ENCODE measurements around the gene FAM76A. TPM values are rescaled to one million over a fixed set of nuclear protein-coding genes. Genes with fewer than 3 reads are reported as not detected.

FAM76A gene
- total and polyA plus RNA-seq, 7 donors, result 2.7 to 10.7 (median 7.6) TPM

GRCh38 chr1:27710574-27710973 is 15.2 kb upstream of the FAM76A start:
- ATAC-seq (no peak), DNase-seq (no peak)
- Histone ChIP-seq H3K4me3 (no peak overlapping the region), H3K27ac (no peak overlapping the region), H3K9me3 (no peaks in the 10 kb centered on the region), H3K27me3 (ENCODE audit: insufficient read depth in 3 of 3, low read length in 2 of 3) (no peaks in the 10 kb centered on the region), H3K36me3 (ENCODE audit: insufficient read depth in 1 of 2, low read depth in 1 of 2) (no peaks in the 10 kb centered on the region), H3K4me1 (no peaks in the 10 kb centered on the region)
- TF ChIP-seq CTCF (IDR thresholded peaks at IDR 0.05), result no peak
- 95 to 97% (median 97%) methylated on average over 2 of the region's 2 CpGs for WGBS, 3 donors
- intact Hi-C loops (cut with DNase I), result no loop called here

- Histone ChIP-seq H3K27me3 (ENCODE audit: insufficient read depth in 3 of 3, low read length in 2 of 3) (peaks cover 0 to 11% (median 4%) of the 10 kb centered on the region in 3 donors), H3K36me3 (ENCODE audit: insufficient read depth in 1 of 2, low read depth in 1 of 2) (no peaks in the 10 kb centered on the region), H3K9me3 (no peaks in the 10 kb centered on the region), H3K4me3 (no peak overlapping the region), H3K4me1 (no peaks in the 10 kb centered on the region), H3K27ac (no peak overlapping the region)
- intact Hi-C loops (cut with DNase I), result no loop called here
- DNase-seq (no peak), ATAC-seq (no peak)
- WGBS, 3 donors, result 56 to 67% (median 57%) methylated on average over 3 of the region's 3 CpGs
- TF ChIP-seq CTCF (IDR thresholded peaks at IDR 0.05), result no peak
Measured at GRCh38 chr1:27713139-27713725, 12.5 kb upstream of the FAM76A start.

DNA sequence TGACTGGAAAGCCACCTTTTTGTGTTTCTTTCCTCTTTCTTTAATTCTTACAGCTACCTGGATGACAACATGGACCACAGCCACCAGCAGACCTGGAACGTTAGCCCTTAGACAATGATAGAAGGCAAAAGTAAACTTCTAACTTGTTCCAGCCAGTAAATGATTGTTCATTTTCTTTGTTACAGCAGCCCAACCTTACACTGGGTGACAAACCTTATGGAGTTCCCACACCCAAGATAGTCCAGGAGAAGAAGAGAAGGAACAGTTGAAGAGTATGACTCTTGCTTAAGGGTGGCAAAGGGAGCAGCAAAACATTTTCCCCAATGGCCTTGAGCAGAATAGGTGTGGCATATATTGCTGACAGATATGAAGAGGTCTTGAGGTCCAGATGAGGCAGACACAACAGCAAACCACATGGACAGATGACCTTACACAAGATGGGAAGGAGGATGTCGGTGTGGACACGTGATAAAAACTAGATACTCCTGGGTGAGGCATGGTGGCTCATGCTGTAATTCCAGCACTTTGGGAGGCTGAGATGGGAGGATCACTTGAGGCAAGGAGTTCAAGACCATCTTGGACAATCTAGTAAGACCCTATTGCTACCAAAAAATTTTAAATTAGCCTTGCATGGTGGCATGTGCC is 11.8 kb upstream of the FAM76A start:
- WGBS, 3 donors, result 75 to 86% (median 83%) methylated on average over 3 of the region's 3 CpGs

GRCh38 chr1:27716262-27716895 is 9.4 kb upstream of the FAM76A start:
- WGBS, 3 donors, result 52 to 74% (median 61%) methylated on average over 2 of the region's 2 CpGs
- no peak for TF ChIP-seq CTCF (IDR thresholded peaks at IDR 0.05)
- intact Hi-C loops (cut with DNase I), result no loop called here
- DNase-seq (no peak), ATAC-seq (no peak)
- Histone ChIP-seq H3K4me3 (no peak overlapping the region), H3K27me3 (ENCODE audit: insufficient read depth in 3 of 3, low read length in 2 of 3) (peaks cover 0 to 11% (median 5%) of the 10 kb centered on the region in 3 donors), H3K9me3 (no peaks in the 10 kb centered on the region), H3K4me1 (no peaks in the 10 kb centered on the region), H3K36me3 (ENCODE audit: insufficient read depth in 1 of 2, low read depth in 1 of 2) (no peaks in the 10 kb centered on the region), H3K27ac (no peak overlapping the region)

More for the DNA sequence above, 11.8 kb upstream of the FAM76A start:
- no peaks in the 10 kb centered on the region for H3K9me3 ChIP-seq
- DNase-seq (no peak), ATAC-seq (no peak)
- no peak overlapping the region for H3K27ac ChIP-seq
- no peak for TF ChIP-seq CTCF (IDR thresholded peaks at IDR 0.05)
- H3K4me3 ChIP-seq, result no peak overlapping the region
- peaks cover 0 to 11% (median 5%) of the 10 kb centered on the region in 3 donors for H3K27me3 ChIP-seq (ENCODE audit: insufficient read depth in 3 of 3, low read length in 2 of 3)
- H3K4me1 ChIP-seq, result no peaks in the 10 kb centered on the region
- no peaks in the 10 kb centered on the region for H3K36me3 ChIP-seq (ENCODE audit: insufficient read depth in 1 of 2, low read depth in 1 of 2)
- intact Hi-C loops (cut with DNase I), result no loop called here
